HG03460 (cell line): ENCODE data around the gene TM4SF20.

Experiments
- ATAC-seq: cut with Tn5 transposase; IDR thresholded peaks from one replicate; pipeline ENCODE4 v1.9.1; 2021; ENCODE audit not compliant: unreplicated experiment

TM4SF20 gene

GRCh38 chr2:227379095-227379494 lies at the start of gene TM4SF20:
TSS of gene TM4SF20 (minus strand) at chr2:227379306. CDS start at chr2:227379268, 38 bp downstream.
- no peak for ATAC-seq

GRCh38 chr2:227428731-227429285 lies 49.7 kb upstream of the TM4SF20 start:
- no peak for ATAC-seq

- ATAC-seq, result no peak
These were observed 44.8 kb upstream of the TM4SF20 start for GRCh38 chr2:227423656-227424499.

- no peak for ATAC-seq
These were observed 41.3 kb upstream of the TM4SF20 start for GRCh38 chr2:227420087-227421052.

- no peak for ATAC-seq
These were observed 37.6 kb upstream of the TM4SF20 start for GRCh38 chr2:227416701-227417100.

GRCh38 chr2:227415538-227416424 lies 36.7 kb upstream of the TM4SF20 start:
- ATAC-seq, result peak; percentile 35

- ATAC-seq, result no peak
These were observed 35.7 kb upstream of the TM4SF20 start for GRCh38 chr2:227414846-227415245.

GRCh38 chr2:227413371-227413770 lies 34.3 kb upstream of the TM4SF20 start:
- ATAC-seq, result no peak

GRCh38 chr2:227412877-227413276 lies 33.8 kb upstream of the TM4SF20 start:
- no peak for ATAC-seq

GRCh38 chr2:227411990-227412350 lies 32.9 kb upstream of the TM4SF20 start:
- ATAC-seq, result no peak

- ATAC-seq, result peak; percentile 74
These were observed 32.3 kb upstream of the TM4SF20 start for GRCh38 chr2:227411320-227411989.

- ATAC-seq, result no peak
These were observed 31.1 kb upstream of the TM4SF20 start for GRCh38 chr2:227410191-227410590.

GRCh38 chr2:227407591-227408151 lies 28.6 kb upstream of the TM4SF20 start:
- ATAC-seq, result no peak

- ATAC-seq, result peak; percentile 49
These were observed 27.3 kb upstream of the TM4SF20 start for GRCh38 chr2:227406177-227407031.

GRCh38 chr2:227404585-227405271 lies 25.6 kb upstream of the TM4SF20 start:
- ATAC-seq, result no peak

GRCh38 chr2:227402959-227403358 lies 23.9 kb upstream of the TM4SF20 start:
- ATAC-seq, result no peak

GRCh38 chr2:227402321-227402720 lies 23.2 kb upstream of the TM4SF20 start:
- no peak for ATAC-seq

- no peak for ATAC-seq
These were observed 22.4 kb upstream of the TM4SF20 start for GRCh38 chr2:227401550-227401949.
